GM18526 (cell line): ENCODE data around the gene HIVEP3.

ENCODE experiments used
- POLR2A ChIP-seq: IDR thresholded peaks from 3 replicates; pipeline ENCODE4 v1.6.1; 2011; ENCODE audit not compliant: insufficient read length; ENCODE audit errors: extremely low read depth

The HIVEP3 gene

DNA sequence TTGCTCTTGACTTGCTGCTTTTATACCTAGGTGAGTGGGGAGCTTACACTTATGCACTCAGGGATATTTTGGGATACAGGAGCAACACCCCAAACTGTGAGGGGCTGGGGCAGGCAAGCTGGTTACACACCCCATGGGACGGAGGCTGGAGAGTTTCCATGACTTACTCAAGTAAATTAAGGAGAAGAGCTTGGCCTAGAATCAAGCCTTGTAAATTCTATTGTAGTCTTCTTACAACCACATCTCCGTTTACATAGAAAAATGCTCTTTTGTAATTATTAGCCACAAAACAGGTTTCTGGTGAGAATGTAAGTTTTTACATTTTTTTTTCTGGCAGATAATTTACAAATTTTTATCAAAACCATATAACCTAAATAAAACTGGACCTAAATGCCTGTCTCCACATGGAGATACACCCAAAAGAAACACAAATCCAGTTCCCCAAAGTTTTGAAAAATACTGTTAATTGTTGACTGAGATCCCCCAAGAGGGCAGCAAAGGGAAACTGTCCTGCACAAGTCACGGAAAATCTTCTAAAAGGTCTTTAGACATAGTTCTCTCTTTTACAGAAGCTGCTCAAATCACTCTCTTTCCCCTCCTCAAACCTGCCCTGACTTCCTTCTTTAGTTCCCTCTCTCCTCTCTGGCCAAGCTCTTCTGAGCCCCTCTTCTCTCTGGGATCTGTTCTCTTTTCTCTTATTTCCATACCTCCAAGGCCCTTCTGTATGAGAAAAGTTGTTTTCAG lies 134.0 kb downstream of the HIVEP3 start:
- TF ChIP-seq POLR2A, result no peak

GRCh38 chr1:41783189-41783639 lies 135.5 kb downstream of the HIVEP3 start:
- TF ChIP-seq POLR2A, result no peak

- TF ChIP-seq POLR2A, result no peak
These were observed 137.8 kb downstream of the HIVEP3 start for GRCh38 chr1:41780916-41781315.

- no peak for TF ChIP-seq POLR2A
These were observed 138.4 kb downstream of the HIVEP3 start for GRCh38 chr1:41780322-41780721.

- no peak for TF ChIP-seq POLR2A
These were observed 139.4 kb downstream of the HIVEP3 start for GRCh38 chr1:41779360-41779759.

DNA sequence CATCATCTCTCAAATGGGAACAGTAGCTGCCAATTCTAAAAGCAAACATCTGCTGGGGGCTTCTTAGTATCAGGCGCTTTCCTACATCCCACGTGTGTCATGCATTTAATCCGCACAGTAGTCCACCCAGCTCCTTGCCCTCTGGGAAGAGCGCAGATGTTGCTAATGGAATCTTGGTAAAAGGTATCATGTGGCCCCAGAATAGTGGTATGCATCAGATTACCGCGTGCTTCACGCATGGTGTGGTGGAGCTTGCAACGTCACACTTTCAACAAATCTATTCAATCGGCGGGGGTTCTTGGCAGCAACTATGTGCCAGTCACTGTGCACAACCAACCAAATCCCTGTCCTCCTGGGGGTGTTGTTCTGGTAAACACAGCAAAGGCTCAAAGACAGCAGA lies 141.0 kb downstream of the HIVEP3 start:
- TF ChIP-seq POLR2A, result no peak

- TF ChIP-seq POLR2A, result no peak
These were observed 141.8 kb downstream of the HIVEP3 start for GRCh38 chr1:41776891-41777441.

- no peak for TF ChIP-seq POLR2A
These were observed 142.7 kb downstream of the HIVEP3 start for GRCh38 chr1:41775956-41776585.

DNA sequence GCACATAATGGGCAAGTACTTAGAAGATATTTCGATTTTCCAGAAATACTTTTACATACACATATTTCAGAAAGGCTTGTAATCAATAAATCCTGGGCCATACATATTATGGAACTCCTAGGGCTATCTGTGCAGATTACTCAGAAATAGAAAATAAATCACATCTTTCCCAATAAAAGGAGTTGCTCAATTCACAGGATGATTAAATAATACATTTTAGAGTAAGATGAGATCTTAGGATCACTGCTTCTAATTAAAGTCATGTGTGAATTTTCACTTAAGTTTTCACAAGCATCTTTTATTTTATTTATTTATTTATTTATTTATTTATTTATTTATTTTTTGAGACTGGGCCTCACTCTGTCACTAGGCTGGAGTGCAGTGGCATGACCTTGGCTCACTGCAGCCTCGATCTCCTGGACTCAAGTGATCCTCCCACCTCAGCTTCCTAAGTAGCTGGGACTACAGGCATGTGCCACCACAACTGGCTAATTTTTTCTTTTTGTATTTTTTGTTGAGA lies 144.2 kb downstream of the HIVEP3 start:
- TF ChIP-seq POLR2A, result no peak

DNA sequence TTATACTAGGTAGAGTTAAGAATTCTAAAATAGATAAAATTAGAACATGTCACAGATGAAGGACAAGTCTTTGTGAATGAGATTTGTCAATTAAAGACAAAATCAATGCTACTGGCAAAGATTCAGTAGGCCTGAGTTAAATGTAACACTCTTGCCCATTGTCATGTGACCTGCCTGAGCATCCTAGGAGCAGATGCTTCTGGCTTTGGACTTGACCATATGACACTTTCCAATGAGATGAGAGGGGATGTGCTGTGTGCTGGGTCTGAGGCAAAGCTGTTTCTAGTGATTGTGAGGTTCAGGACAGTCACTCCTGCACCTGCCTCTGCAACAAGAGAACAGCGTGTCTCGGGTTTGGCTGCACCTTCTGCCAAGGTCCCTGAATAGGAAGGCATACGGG lies 144.9 kb downstream of the HIVEP3 start:
- TF ChIP-seq POLR2A, result no peak

DNA sequence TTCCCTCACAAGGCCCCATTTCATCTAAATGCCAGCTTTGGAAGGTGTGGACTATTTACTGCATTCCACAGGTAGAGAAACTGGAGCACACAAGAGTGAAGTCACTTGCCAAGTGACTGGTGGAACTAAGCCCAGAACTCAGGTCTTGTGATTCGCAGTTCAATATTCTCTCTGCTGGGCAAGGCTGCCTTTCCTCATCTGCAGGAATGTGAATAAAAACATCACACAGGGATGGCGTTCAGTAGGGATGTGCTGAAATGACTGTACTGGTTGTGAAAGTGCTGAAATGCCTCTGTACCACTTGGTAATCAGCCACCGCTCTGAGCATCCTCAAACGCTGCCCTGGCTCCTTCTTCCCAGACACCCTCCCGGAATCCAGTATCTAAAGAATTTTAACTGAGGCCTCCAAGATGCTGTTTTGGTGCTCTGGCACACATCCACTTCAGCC lies 145.6 kb downstream of the HIVEP3 start:
- TF ChIP-seq POLR2A, result no peak

GRCh38 chr1:41769068-41769467 lies 149.7 kb downstream of the HIVEP3 start:
- no peak for TF ChIP-seq POLR2A

- TF ChIP-seq POLR2A, result no peak
These were observed 150.1 kb downstream of the HIVEP3 start for GRCh38 chr1:41768583-41768982.

DNA sequence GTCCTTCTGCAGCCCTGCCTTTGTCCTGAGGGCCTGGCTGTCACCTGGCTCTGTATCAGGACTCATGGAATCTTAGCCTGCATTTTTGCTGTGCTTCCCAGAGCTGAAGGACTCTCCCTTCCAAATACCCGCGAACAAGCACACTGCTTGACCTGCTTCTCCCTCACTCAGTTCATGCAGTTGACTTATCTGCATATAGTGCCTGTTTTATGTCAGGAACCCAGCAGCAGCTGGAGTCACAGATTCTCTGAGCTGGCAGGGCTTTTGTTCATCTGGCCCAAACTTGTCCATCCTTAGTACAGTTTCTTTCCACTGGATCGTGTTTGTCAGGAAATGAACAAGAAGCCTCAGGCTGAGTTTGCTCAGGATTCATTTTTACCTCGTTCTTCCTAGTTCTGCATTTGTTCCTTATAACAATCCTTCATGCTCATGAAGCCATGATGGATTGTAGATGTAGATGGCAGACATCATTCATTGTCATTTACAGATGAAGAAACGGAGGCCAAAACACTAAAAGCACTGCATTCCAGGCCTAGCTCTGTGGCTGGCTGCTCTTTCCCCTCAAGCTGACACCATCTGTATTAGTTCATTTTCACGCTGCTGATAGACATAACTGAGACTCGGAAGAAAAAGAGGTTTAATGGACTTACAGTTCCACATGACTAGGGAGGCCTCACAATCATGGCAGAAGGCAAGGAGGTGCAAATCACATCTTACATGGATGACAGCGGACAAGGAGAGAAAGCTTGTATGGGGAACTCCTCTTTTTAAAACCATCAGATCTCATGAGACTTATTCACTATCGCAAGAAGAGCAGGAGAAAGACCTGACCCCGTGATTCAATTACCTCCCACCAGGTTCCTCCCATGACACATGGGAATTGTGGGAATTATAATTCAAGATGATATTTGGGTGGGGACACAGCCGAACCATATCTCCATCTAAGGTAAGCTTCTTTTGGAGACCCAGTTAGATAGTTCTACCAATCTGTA lies 150.9 kb downstream of the HIVEP3 start:
- no peak for TF ChIP-seq POLR2A

DNA sequence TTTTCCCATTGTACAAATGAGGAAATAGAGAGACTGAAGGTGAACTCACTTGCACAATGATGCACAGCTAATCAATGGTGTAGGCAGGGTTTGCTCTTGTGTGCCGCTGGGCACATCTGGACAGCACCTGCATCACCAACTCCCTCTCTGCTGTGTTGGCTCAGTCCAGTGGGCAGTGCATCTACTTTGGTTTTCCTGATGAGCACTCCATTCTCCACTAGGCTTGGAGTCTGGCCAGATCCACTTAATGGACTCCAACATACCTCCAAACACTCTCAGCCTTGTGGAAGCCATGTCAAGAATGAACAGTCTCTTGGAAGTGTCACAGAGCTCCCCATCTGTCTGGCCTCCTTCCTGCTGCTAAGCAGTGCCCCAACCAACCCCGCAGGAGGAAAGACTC lies 152.2 kb downstream of the HIVEP3 start:
- no peak for TF ChIP-seq POLR2A
